PC-3 (cell line): ENCODE measurements around the gene MYO6. TPM values are rescaled to one million over a fixed set of nuclear protein-coding genes. Genes with fewer than 3 reads are reported as not detected.
A peak's percentile ranks its signal among the peaks of the same experiment; 100 is the strongest.

Experiments
- ATAC-seq: fragments of 200-7000 bp; cut with Tn5 transposase; 2 replicates; pipeline ENCODE4 v1.9.1; 2020; ENCODE audit warnings: mild to moderate bottlenecking, moderate library complexity
- BruUV-seq: library from RNA; stranded (reverse); fragments of 400-500 nt; replicated peaks from 2 replicates; lab custom pipeline; 2021; lab: Mats Ljungman, UMichigan
- CTCF ChIA-PET: fragments of 300-600 bp; sonication (Branson Sonifier 250); formaldehyde crosslinking; loops from one replicate; lab custom pipeline; 2022; ENCODE audit warnings: antibody characterized with exemption; lab: Charles Lee
- POLR2A ChIA-PET: fragments of 300-600 bp; sonication (Branson Sonifier 250); formaldehyde crosslinking; loops from one replicate; lab custom pipeline; 2022; ENCODE audit warnings: antibody characterized with exemption; ENCODE audit not compliant: unreplicated experiment; lab: Charles Lee
- DNase-seq: peaks from one replicate; pipeline ENCODE4 v3.0.0-alpha.2; 2015
- H2AFZ ChIP-seq: fragments of 300-600 bp; sonication (generic); 2 replicates; pipeline ENCODE4 v1.6.0; 2016; ENCODE audit warnings: antibody characterized with exemption, low read length
- H3F3A ChIP-seq: fragments of 300-600 bp; sonication (generic); one replicate; pipeline ENCODE4 v1.6.0; 2017; ENCODE audit warnings: antibody characterized with exemption, low read length, control low read depth, mild to moderate bottlenecking; ENCODE audit not compliant: unreplicated experiment
- H3K27ac ChIP-seq: fragments of 300-600 bp; sonication (generic); 2 replicates; pipeline ENCODE4 v1.5.1; 2016; ENCODE audit warnings: mild to moderate bottlenecking, low read length
- H3K27me3 ChIP-seq: fragments of 300-600 bp; sonication (generic); 2 replicates; pipeline ENCODE4 v1.6.1; 2016; ENCODE audit warnings: low read length, mixed read lengths
- H3K36me3 ChIP-seq: fragments of 300-600 bp; sonication (generic); 2 replicates; pipeline ENCODE4 v1.6.1; 2016; ENCODE audit warnings: low read depth, mixed run types, low read length, mixed read lengths
- H3K4me1 ChIP-seq: fragments of 300-600 bp; sonication (generic); 2 replicates; pipeline ENCODE4 v1.5.1; 2016; ENCODE audit warnings: low read length; ENCODE audit not compliant: insufficient read depth
- H3K4me2 ChIP-seq: fragments of 300-600 bp; sonication (generic); 2 replicates; pipeline ENCODE4 v1.6.0; 2016; ENCODE audit warnings: low read length
- H3K4me3 ChIP-seq: fragments of 300-600 bp; sonication (generic); 2 replicates; pipeline ENCODE4 v1.5.1; 2016; ENCODE audit warnings: mild to moderate bottlenecking, low read length, mixed read lengths
- H3K79me2 ChIP-seq: fragments of 300-600 bp; sonication (generic); 2 replicates; pipeline ENCODE4 v1.6.1; 2017; ENCODE audit warnings: low read length, mixed read lengths
- H3K9ac ChIP-seq: fragments of 300-600 bp; sonication (generic); 2 replicates; pipeline ENCODE4 v1.6.0; 2016; ENCODE audit warnings: mild to moderate bottlenecking, low read length
- H3K9me2 ChIP-seq: fragments of 300-600 bp; sonication (generic); replicated peaks from 2 replicates; pipeline ENCODE4 v1.6.1; 2016; ENCODE audit warnings: mixed run types, low read length, mixed read lengths
- H3K9me3 ChIP-seq: fragments of 300-600 bp; sonication (generic); 2 replicates; pipeline ENCODE4 v1.6.1; 2016; ENCODE audit warnings: low read length, mixed read lengths
- H4K20me1 ChIP-seq: fragments of 300-600 bp; sonication (generic); 2 replicates; pipeline ENCODE4 v1.6.1; 2016; ENCODE audit warnings: low read length, mixed read lengths
- CTCF ChIP-seq: fragments of 300-600 bp; sonication (generic); conservative IDR thresholded peaks from 2 replicates; pipeline ENCODE4 v1.5.1; 2017; ENCODE audit warnings: antibody characterized with exemption, low read depth, mild to moderate bottlenecking, low read length
- EZH2 ChIP-seq: fragments of 300-600 bp; sonication (generic); IDR thresholded peaks from one replicate; pipeline ENCODE4 v1.6.1; 2017; ENCODE audit warnings: antibody characterized with exemption, mild to moderate bottlenecking, low read length; ENCODE audit not compliant: unreplicated experiment
- EZH2phosphoT487 ChIP-seq: fragments of 300-600 bp; sonication (generic); IDR thresholded peaks from 2 replicates; pipeline ENCODE4 v1.6.1; 2018; ENCODE audit warnings: mild to moderate bottlenecking, antibody characterized with exemption, low read length, borderline replicate concordance
- intact Hi-C: fragments of 100-400 bp; cut with micrococcal nuclease; formaldehyde crosslinking; loops from 2 replicates; pipeline ENCODE4 v1.9.0; 2023
- total RNA-seq: library from RNA; depleted of rRNA; stranded (reverse); fragments of >200 nt; gene quantifications from 2 replicates; pipeline ENCODE4 v1.2.3, GENCODE V29; 2014

Gene MYO6
- total RNA-seq, 1 experiment from 2014 or later: 10.2 TPM

GRCh38 chr6:75934643-75935472 lies 185.8 kb downstream of the MYO6 start:
- intact Hi-C loops: loop anchor here (1.0 to 5.0 kb wide), 5 partner anchors 42 to 1522 kb away; no protein-coding TSS in a partner anchor
- H3K9ac ChIP-seq: no peak overlapping the region
- H3K4me3 ChIP-seq: peak overlapping the region; percentile 52
- H3K9me2 ChIP-seq: no peaks in the 10 kb centered on the region
- peak; percentile 87 for ATAC-seq
- no peak for TF ChIP-seq EZH2
- no peak for TF ChIP-seq EZH2phosphoT487
- peak; percentile 76 for TF ChIP-seq CTCF
- peak overlapping the region; percentile 74 for H2AFZ ChIP-seq
- H3K27ac ChIP-seq: no peak overlapping the region
- POLR2A ChIA-PET: no interaction called here
- no peaks in the 10 kb centered on the region for H3F3A ChIP-seq
- DNase-seq: peak; percentile 83
- no peaks in the 10 kb centered on the region for H3K36me3 ChIP-seq
- no peaks in the 10 kb centered on the region for H4K20me1 ChIP-seq
- peak overlapping the region; percentile 82 for H3K4me2 ChIP-seq
- no peaks in the 10 kb centered on the region for H3K79me2 ChIP-seq
- peaks cover 5% of the 10 kb centered on the region; the same call in 1 of the 2 replicates for H3K4me1 ChIP-seq
- BruUV-seq: no TSS peak
- H3K27me3 ChIP-seq: no peaks in the 10 kb centered on the region
- CTCF ChIA-PET: interaction anchor here (0.8 to 1.2 kb wide), 3 partner anchors 41 to 79 kb away, joined by 3 to 5 read pairs (median 4); no protein-coding TSS in a partner anchor
- H3K9me3 ChIP-seq: no peaks in the 10 kb centered on the region

- DNase-seq (no peak), ATAC-seq (no peak)
- no peaks in the 10 kb centered on the region for H3K79me2 ChIP-seq
- intact Hi-C loops: loop anchor here (1.0 to 2.0 kb wide), 4 partner anchors 42 to 1522 kb away; no protein-coding TSS in a partner anchor
- peak overlapping the region; percentile 74 for H2AFZ ChIP-seq
- no peaks in the 10 kb centered on the region for H3K27me3 ChIP-seq
- no peaks in the 10 kb centered on the region for H3K9me2 ChIP-seq
- peak overlapping the region; percentile 52 for H3K4me3 ChIP-seq
- H3F3A ChIP-seq: no peaks in the 10 kb centered on the region
- no peak for TF ChIP-seq CTCF
- POLR2A ChIA-PET: no interaction called here
- H3K36me3 ChIP-seq: no peaks in the 10 kb centered on the region
- no TSS peak for BruUV-seq
- CTCF ChIA-PET: interaction anchor here (0.8 kb wide), 1 partner anchor 42 kb away, joined by 5 read pairs; no protein-coding TSS in a partner anchor
- H3K4me2 ChIP-seq: peak overlapping the region; percentile 82
- no peaks in the 10 kb centered on the region for H3K9me3 ChIP-seq
- no peak overlapping the region for H3K27ac ChIP-seq
- H3K4me1 ChIP-seq: peaks cover 5% of the 10 kb centered on the region; the same call in 1 of the 2 replicates
- H3K9ac ChIP-seq: no peak overlapping the region
- H4K20me1 ChIP-seq: no peaks in the 10 kb centered on the region
Measured at GRCh38 chr6:75935473-75935793, 186.4 kb downstream of the MYO6 start.

- H2AFZ ChIP-seq: no peak overlapping the region
- H3K27me3 ChIP-seq: no peaks in the 10 kb centered on the region
- no peak overlapping the region for H3K27ac ChIP-seq
- DNase-seq: no peak
- H3K9ac ChIP-seq: no peak overlapping the region
- H3K36me3 ChIP-seq: no peaks in the 10 kb centered on the region
- no TSS peak for BruUV-seq
- no peaks in the 10 kb centered on the region for H4K20me1 ChIP-seq
- TF ChIP-seq EZH2: no peak
- TF ChIP-seq CTCF: no peak
- TF ChIP-seq EZH2phosphoT487: no peak
- peaks cover 9% of the 10 kb centered on the region; the same call in 1 of the 2 replicates for H3K4me1 ChIP-seq
- no peaks in the 10 kb centered on the region for H3K9me2 ChIP-seq
- ATAC-seq: no peak
- no peaks in the 10 kb centered on the region for H3F3A ChIP-seq
- intact Hi-C loops: no loop called here
- no peaks in the 10 kb centered on the region for H3K79me2 ChIP-seq
- no peak overlapping the region for H3K4me3 ChIP-seq
- H3K9me3 ChIP-seq: no peaks in the 10 kb centered on the region
- ChIA-PET POLR2A (no interaction called here), CTCF (no interaction called here)
- H3K4me2 ChIP-seq: no peak overlapping the region
Measured at GRCh38 chr6:75936682-75937081, 187.6 kb downstream of the MYO6 start.
